Lower leg skin (tissue), 3 donors: ENCODE results near the gene REX1BD.

Experiments used
- POLR2A ChIP-seq, 2 donors: fragments of 450-650 bp; IDR thresholded peaks; one replicate each; pipeline ENCODE4 v1.6.1; 2016 to 2017; ENCODE audit warnings: antibody characterized with exemption in 2 of 2, mild to moderate bottlenecking in 1 of 2, moderate library complexity in 1 of 2
- TF ChIP-seq, protein P1 (sequence below), 3 donors: fragments of 450-650 bp; IDR thresholded peaks; one replicate each; pipeline ENCODE4 v1.5.1; 2016; ENCODE audit warnings: antibody characterized with exemption in 3 of 3, mild to moderate bottlenecking in 3 of 3, moderate library complexity in 2 of 3

DNA sequence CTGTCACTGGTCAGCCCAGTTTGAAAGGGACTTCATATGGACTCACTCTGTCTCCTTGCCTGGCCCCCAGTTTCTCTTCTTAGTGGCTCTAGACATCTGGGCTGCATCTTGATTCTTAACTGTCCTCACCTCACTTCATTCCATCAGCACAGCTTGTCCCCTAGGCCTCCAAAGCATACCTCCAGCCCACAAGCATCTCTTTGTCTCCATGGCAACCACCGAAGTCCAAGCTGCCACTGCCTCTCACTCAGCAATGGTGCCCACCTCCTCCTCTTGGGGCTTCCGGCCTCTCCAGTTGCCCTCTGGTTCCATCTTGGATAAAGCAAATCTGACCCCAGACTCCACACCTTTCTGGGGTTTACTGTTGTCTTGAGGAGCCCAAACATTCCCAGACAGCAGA lies 38.3 kb downstream of the REX1BD start:
- TF ChIP-seq, protein P1, sequence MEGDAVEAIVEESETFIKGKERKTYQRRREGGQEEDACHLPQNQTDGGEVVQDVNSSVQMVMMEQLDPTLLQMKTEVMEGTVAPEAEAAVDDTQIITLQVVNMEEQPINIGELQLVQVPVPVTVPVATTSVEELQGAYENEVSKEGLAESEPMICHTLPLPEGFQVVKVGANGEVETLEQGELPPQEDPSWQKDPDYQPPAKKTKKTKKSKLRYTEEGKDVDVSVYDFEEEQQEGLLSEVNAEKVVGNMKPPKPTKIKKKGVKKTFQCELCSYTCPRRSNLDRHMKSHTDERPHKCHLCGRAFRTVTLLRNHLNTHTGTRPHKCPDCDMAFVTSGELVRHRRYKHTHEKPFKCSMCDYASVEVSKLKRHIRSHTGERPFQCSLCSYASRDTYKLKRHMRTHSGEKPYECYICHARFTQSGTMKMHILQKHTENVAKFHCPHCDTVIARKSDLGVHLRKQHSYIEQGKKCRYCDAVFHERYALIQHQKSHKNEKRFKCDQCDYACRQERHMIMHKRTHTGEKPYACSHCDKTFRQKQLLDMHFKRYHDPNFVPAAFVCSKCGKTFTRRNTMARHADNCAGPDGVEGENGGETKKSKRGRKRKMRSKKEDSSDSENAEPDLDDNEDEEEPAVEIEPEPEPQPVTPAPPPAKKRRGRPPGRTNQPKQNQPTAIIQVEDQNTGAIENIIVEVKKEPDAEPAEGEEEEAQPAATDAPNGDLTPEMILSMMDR (IDR thresholded peaks at IDR 0.05), result no peak
- no peak for TF ChIP-seq POLR2A (IDR thresholded peaks at IDR 0.05)
